ENCODE data around the gene LRP11.
A peak's percentile ranks its signal among the peaks of the same experiment; 100 is the strongest.
"Not testable (repeated sequence)": the region's sequence is repeated elsewhere in the genome, so short reads cannot be mapped to it uniquely, and the experiment has no call there.

Gene LRP11, protein sequence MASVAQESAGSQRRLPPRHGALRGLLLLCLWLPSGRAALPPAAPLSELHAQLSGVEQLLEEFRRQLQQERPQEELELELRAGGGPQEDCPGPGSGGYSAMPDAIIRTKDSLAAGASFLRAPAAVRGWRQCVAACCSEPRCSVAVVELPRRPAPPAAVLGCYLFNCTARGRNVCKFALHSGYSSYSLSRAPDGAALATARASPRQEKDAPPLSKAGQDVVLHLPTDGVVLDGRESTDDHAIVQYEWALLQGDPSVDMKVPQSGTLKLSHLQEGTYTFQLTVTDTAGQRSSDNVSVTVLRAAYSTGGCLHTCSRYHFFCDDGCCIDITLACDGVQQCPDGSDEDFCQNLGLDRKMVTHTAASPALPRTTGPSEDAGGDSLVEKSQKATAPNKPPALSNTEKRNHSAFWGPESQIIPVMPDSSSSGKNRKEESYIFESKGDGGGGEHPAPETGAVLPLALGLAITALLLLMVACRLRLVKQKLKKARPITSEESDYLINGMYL

DNA sequence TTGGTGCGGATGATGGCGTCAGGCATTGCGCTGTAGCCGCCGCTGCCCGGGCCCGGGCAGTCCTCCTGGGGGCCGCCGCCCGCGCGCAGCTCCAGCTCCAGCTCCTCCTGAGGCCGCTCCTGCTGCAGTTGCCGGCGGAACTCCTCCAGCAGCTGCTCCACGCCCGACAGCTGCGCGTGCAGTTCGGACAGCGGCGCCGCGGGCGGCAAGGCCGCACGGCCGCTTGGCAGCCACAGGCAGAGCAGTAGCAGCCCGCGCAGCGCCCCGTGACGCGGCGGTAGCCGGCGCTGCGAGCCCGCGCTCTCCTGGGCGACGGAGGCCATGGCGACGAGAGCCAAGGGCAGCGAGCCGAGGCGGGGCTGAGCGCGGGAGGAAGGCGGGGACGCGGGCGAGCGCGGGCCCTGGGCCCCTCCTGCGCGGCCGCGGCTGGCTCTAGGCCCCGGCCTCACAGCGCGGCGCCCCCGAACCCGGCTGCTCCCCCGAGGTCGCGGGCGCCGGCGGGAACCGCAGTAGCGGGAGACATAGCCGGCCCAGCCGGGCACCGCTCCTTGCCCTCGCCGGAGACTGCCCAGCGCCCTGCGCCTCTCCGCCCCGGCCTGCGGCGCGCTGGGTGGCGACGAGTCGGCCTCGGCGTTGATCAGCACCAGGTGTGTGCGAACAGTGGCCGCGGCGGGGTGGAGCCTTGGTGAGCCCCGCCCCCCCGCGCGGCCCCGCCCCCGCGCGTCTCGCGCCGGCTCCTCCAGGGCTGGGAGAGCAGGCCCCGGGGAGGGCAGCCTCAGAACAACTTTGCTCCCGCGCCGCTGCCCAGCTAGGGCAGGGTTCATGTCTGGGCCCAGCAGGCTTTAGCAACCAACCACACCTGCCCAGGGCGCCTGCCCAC is at the start of gene LRP11:
Gene LRP11, minus strand, starts transcription at position 662 of the 880 bp plus-strand sequence. Its CDS starts 339 bp downstream, at position 323.
- DNase-seq, result peak; percentile 58

DNA sequence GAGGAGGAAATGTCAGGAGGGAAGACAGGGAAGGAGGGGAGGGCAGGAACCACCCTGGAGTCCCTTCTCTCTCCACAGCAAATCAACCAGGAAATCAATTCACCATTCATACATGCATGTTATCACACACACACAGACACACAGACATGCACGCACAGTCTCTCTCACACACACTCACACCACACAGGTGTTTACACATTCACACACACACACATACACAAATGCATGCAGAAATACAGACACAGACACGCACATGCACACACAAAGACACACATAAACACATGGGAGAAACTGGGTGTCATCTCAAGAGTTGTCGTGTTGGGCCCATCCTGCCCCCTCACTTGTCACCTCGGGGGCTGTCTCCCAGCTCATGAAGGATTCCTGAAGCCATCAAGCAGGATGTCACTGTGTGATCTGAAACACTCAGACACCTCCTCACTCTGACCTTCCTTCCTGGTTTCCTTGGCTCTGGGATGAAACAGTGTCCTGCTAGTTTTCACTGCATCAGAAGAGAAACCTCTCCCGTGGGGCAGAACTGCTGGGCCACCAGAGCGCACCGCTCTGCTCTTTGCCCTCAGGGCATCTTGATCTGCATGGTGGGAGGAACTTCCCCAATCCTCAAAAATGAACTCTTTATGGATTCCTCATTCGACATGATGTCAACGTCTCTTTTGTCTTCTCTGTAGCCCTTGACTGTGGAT is 49.5 kb upstream of the LRP11 start:
- DNase-seq, result no peak

DNA sequence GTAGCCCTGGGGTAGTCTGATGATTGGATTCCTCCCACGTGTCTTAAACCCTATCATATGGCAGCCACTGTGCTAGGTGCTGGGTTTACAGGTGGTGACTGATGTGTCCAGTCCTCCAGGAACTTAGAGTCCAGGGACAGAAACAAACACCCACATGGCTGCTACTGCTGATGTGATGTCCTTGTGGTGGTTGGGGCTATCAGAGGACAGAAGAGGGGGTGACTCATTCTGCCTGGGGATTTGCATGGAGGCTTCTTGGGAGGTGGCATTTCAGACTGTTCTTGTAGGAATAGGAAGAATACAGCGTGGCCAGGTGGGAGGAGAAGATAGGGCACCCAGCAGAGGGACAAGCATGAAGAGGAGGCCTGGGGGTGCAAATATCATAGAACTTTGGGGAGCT is 48.9 kb upstream of the LRP11 start:
- no peak for DNase-seq

DNA sequence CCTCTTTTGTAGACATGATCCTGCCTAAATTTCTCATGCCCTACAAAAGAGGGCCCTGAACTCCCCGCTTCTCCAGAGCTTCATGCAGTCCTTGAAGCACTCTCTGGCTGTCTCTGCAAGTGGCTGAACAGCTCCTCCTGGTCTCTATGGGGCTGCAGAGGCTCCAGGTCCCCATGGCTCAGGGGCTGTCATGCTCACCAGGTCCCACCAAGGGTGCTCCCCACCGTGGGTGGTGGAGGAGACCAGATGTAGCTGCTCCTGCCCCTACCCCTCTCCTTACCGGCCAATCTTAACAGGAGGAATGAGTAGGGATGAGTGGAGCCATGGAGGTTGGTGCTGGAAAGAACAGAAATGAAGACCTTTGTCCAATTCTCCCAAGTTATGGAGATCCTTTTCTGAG is 48.5 kb upstream of the LRP11 start:
- not testable (repeated sequence) for DNase-seq

DNA sequence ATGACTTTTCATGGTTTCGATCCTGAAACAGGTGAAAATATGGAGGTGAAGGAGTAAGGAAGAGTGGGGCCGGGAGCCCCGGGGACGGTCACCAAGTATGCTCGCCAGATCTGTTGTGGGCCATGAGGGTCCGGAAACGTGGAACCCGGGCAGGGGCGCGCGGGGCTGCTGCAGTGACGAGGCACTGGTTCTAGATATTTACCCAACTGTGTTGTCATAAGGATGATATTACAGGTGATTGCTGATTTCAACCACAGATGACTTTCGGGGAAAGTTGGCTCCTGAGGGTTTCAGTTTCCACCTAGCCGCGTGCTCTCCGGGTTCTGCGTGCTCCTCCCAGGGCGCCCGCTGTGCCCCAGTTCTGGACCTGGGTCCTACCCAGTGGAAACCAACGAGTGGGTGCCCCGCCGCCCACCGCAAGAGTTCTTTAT is 46.6 kb upstream of the LRP11 start:
- no peak for DNase-seq

DNA sequence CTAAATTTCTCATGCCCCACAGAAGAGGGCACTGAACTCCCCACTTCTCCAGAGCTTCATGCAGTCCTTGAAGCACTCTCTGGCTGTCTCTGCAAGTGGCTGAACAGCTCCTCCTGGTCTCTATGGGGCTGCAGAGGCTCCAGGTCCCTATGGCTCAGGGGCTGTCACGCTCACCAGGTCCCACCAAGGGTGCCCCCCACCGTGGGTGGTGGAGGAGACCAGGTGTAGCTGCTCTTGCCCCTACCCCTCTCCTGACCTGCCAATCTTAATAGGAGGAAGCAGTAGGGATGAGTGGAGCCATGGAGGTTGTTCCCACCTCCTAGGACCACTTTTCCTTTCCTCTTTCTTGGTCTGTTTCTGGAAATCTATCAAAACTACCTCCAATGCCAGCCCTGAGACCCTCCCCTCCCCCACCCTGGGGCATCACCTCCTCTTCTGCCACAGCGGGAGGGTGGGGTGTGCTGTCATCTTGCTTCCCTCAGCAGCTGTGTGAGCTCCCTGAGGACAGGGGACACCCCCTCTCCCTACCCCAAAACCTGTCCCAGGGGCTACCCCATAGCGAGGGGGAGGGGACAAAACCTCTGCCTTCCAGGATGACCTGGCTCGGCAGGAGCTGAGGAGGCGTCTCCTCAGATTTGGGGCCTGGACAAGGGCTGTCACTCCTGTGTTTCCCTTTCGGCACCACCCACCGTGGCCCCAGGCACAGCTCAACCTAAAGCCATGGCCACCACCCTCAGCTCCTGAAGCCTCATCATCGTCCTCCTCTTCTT is 45.7 kb upstream of the LRP11 start:
- DNase-seq, result no peak

DNA sequence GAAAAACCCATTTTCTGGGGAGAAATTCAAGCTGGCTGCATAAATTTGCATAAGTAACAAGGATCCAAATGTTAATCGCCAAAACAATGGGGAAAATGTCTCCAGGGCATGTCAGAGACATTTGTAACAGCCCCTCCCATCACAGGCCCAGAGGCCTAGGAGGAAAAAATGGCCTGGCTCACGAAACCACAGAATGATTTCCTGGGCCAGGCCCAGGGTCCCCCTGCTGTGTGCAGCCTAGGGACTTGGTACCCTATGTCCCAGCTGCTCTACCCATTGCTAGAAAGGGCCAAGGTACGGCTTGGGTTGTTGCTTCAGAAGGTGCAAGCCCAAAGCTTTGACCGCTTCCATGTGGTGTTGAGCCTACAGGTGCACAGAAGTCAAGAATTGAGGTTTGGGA is 44.3 kb upstream of the LRP11 start:
- DNase-seq, result not testable (repeated sequence)

DNA sequence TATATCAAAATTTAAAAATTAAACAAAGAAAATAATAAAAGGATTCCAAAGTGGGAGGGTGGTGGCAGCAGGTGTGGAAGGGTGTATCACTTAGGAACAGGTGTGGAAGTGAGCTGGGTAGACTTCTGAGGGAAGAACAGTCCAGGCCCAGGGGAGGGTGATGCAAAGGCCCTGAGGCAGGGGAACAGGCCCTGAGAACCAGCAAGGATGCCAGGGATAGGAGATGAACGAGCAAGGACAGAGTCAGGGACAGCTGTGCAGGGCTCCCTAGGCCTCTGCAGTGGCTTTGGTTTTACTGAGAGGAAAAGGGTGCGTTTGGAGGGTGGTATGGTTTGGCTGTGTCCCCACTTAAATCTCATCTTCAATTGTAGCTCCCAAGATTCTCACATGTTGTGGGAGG is 43.2 kb upstream of the LRP11 start:
- no peak for DNase-seq

DNA sequence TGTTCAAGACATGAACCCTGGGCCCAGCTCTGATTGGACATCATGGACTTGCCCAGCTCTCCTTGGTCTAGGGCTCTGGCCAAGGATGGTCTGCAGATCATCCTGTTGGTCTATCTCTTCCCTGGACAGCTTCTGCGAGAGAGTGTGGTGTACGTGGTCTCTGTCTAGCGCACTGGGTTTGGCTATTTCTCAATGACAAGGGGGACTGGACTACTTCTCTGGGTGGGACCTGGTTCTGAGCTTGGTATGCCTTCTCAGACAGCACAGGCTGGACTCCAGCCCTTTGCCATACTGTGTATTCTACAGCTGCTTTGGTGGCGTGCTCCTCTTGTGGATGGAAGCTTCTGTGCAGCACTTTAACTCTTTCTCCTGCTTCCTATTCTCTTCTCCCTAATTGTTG is 42.2 kb upstream of the LRP11 start:
- DNase-seq, result no peak

DNA sequence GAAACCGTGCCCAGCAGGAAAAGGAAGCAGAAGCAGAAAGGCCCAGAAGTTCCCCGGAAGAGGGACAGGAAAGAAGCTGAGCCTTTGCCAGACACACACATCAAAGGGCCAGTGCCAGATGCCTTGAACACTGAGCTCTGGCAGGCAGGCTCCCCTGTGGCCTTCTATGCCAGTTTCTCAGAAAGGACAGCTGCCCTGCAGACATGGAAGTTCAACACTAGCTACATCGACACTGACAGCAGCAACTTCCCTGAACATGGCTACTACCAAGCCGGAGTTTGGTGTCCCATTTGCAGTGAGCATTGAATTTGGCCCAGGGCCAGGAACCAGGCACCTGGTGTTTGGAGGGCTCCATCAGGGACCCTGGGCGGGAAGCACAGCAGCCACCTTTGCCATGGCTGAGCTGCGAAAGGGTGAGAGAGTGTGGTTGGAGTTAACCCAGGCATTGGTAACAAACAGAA is 41.8 kb upstream of the LRP11 start:
- no peak for DNase-seq

DNA sequence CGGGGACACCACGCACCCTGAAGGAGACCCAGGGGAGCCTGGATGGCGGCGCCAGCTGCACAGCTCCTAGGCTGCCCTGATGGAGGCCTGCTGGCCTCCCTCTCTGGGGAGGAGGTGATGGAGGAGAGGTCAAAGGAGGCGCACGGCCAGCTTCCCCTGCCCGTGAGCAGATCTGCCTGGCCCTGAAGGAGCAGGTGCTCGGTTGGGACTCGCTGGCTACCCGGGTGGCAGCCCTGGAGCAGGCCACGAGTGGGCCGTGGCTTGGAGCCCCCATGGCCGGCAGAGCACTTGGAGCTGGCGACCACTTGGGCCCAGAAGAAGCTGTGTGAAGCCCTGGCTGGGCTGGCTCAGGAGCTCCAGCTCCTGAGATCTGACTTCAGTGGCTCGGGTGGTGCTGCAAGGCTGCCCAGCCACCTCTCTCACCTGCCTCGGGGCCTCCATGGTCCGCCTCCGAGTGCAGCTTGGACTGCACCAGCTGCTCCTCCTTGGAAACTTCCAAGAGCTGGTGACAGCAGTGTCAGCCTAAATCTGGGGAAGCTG is 41.3 kb upstream of the LRP11 start:
- no peak for DNase-seq

DNA sequence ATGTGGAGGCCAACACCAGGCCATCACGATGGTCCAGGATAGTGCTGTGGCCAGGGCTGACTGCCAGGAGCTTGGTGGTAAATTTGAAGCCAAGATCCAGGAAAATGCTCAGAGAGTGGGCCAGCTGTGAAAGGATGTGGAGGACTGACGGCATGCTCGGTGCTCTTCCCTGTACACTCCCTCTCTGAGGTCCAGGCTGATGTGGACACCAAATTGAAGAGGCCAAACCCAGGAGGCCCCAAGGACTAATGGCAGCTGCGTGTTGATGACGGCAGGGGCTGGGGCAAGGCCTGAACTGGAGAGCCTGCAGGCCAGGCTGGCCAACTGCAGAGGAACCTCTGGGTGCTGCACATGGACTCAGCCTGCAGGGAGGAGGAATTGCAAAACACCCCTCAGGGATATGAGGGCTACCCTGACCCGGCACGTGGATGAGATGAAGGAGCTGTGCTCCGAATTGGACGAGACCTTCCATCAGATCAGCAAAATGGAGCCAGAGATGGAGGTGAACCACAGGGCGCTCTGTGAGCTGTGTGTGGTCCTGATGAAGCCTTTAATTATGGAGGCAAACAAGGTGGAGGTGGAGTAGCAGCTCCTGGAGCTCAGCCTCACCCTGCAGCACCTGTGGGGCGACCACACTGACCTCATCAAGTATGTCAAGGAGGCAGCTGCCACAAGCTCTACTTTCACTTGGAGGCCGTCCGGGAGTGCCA is 40.7 kb upstream of the LRP11 start:
- no peak for DNase-seq

DNA sequence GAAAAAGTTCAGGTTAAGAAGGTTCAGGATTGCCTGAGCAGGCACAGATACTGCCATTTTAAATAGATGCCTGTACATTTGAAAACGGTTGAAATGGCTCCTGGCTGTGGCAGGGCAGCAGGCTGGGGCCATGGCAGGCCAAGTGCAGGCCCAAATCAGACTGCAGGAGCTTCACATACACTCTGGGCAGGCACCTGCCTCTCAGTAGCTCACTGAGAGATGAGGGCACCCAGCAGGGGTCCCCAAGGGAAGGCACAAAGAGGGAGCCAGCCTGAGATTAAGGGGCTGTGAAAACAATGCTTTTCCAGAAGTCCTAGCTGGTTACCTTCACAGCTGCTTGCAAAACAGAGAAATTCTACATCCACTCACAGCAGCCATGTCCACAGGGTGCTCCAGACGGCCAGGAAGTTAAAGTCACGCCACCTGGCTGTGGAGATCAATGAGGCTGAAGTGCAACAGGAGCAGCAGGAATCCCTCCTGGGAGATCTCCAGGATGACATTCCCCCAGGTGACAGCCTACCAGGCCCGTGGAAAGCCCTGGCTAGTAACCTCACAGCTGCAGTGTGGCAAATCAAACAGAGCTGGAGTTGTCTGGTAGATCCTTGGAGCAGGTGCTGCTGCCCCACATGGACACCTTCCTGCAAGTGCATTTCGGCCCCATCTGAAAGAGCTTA is 39.9 kb upstream of the LRP11 start:
- DNase-seq, result no peak

DNA sequence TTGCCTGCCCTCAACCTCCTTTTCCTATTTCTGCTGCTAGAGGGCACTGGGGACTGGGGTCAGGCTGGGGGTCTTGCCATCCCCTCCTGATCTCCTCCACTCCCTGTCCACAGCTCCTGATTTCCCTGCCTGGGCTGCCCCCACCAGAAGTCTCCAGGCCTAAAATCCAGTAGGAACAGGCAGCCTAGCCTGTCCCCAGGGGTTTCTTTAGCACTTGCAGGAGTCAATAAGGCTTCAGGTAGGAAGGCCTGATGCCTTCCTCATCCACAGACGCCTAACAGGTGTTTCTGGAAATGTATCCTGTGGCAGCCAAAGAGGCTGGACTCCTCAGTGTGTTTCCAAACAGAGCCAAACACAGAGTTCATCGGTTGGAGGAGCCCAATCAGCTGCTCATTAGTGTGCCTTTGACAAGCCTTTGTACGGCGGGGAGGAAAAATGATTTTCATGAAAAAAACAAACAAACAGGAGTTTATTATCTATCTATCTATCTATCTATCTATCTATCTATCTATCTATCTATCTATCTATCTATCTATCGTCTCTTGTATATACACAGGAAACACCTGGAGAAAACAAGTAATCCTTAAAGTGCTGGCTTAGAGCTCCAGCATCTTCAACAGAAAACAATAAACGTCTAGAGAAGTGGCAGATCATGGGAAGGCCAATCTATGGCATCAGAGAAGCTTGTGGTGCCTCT is 37.4 kb upstream of the LRP11 start:
- no peak for DNase-seq

DNA sequence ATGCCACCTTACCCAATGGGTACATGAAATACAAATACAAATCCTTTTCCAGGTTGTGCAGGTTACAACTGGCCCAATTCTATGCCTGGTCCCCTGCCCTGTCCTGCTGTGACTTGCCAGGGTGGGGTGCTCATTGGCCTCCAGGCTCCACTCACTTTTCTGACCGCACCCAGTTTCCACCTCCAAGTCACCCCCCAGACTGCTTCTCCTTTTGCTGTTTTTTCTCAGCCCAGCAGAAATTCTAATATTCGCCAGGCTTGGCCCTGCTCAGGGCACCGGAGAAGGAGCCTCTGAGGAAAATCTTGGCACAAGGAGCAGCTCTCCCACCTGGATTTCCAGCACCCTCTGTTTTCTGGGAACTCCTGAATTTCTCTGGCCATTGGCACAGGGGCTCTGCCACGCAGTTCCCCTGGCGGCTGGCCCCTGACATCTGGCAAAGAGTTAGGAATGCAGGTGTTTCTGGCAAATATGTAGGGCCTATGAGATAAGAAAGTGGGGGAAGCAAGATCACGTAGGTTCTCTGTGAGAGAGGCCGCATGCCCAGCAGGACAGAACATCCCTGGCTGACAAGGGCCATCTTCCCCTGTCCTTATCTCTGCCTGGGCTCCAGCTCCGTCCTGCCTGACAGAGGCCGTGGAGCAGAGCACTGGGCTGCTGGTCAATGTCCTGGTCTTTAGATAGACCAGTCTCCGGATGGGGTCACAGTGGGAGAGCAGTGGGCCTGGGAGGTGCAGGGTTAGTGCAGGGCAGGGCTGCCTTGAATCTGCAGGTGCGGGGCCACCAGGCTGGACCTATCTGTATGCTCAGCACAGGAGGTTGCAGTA is 36.7 kb upstream of the LRP11 start:
- no peak for DNase-seq

DNA sequence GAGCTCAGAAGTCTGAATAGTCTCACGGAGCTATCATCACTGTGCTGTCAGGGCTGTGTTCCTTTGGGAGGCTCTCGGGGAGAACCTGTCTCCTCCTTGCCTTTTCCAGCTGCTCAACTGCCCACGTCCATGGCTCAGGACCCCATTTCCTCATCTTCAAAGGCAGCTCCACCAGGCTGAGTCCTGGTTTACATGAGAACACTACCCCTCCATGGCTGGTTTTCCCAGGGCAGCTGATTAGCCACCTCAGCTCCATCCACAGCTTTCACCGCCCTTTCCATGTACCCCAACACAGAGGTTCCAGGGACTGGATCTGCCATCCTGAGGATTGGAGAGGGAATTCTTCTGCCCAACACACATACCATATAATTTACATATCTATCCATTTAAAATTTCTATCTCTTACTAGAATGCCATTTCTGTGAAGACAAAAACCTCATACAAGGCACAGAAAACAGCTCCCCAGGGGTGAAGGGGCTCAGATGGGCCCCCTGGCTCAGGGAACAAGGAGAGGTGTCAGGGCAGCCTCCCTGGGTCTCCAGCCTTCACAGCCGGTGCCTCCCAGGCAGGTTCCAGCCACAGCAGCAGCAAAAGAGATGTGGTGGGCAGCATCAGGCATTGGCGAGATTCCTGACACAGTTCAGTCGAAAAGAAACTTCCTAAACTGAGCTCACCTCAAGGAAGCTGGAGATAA is 35.9 kb upstream of the LRP11 start:
- DNase-seq, result no peak

DNA sequence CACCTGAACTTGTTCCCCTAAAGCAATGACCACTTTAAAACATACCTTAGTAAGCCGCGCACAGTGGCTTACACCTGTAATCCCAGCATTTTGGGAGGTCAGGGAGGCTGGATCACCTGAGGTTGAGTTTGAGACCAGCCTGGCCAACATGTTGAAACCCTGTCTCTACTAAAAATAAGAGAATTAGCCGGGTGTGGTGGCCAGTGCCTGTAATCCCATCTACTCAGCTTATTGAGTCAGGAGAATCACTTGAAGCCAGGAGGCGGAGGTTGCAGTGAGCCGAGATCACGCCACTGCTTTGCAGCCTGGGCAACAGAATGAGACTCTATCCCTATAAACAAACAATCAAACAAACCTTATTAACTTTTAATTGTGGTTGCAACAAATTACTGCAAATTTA is 35.3 kb upstream of the LRP11 start:
- no peak for DNase-seq

DNA sequence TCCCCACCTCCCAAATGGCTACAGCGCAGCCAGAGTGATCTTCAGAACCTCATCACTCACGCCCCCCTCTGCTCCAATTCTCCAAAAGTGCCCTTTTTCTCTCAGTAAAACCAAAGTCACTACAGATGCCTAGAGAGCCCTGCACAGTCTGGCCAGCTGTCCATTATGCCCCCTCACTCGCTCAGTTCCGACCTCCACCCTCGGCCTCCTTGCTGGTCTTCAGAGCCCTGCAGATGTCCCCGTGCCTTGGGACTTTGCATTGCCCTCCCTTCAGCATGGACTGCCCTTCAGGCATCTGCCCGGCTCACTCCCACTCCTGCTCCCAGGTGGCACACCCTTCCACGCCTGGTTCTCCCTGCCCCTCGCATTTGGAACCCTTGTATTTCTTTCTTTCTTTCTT is 34.8 kb upstream of the LRP11 start:
- no peak for DNase-seq

All from kidney glomerular epithelial cell (primary cell).